H1 (cell line): Measurements from ENCODE around the gene NUP85. TPM values are rescaled to one million over a fixed set of nuclear protein-coding genes. Genes with fewer than 3 reads are reported as not detected.

Experiments
- BACH1 ChIP-seq: IDR thresholded peaks from 2 replicates; pipeline ENCODE4 v1.6.1; 2012; ENCODE audit warnings: low read length, improper control_type of control experiment
- BCL11A ChIP-seq, 2 experiments: IDR thresholded peaks; one replicate each; pipeline ENCODE4 v1.6.1; 2011; ENCODE audit warnings: low read depth in 2 of 2, low read length in 2 of 2, mild to moderate bottlenecking in 2 of 2
- BRCA1 ChIP-seq: IDR thresholded peaks from 2 replicates; pipeline ENCODE4 v1.6.1; 2012; ENCODE audit warnings: low read depth, low read length, improper control_type of control experiment
- CBX8 ChIP-seq: fragments of 300-800, 300-1000 bp; sonication (generic); IDR thresholded peaks from 2 replicates; pipeline ENCODE4 v1.7.1; 2016; ENCODE audit warnings: low read depth, low read length, borderline replicate concordance
- CEBPB ChIP-seq: IDR thresholded peaks from 2 replicates; pipeline ENCODE4 v1.6.1; 2012; ENCODE audit warnings: low read depth, low read length
- CHD1 ChIP-seq: IDR thresholded peaks from 2 replicates; pipeline ENCODE4 v1.6.1; 2012; ENCODE audit warnings: low read depth, low read length, improper control_type of control experiment
- CHD2 ChIP-seq: IDR thresholded peaks from 2 replicates; pipeline ENCODE4 v1.6.1; 2012; ENCODE audit warnings: low read length, improper control_type of control experiment
- CREB1 ChIP-seq: IDR thresholded peaks from 2 replicates; pipeline ENCODE4 v1.6.1; 2012; ENCODE audit warnings: inconsistent platforms
- CTBP2 ChIP-seq: IDR thresholded peaks from 2 replicates; pipeline ENCODE4 v1.7.0; 2011; ENCODE audit warnings: borderline replicate concordance, mild to moderate bottlenecking, moderate library complexity, mixed read lengths, low read length; ENCODE audit not compliant: insufficient read depth, insufficient read length
- EZH2 ChIP-seq: fragments of 200-600 bp; sonication (generic); IDR thresholded peaks from 2 replicates; pipeline ENCODE4 v1.7.1; 2012; ENCODE audit warnings: low read depth, mild to moderate bottlenecking, moderate library complexity, low read length, inconsistent platforms; ENCODE audit not compliant: severe bottlenecking
- GABPA ChIP-seq: IDR thresholded peaks from 2 replicates; pipeline ENCODE4 v1.6.1; 2011; ENCODE audit warnings: mild to moderate bottlenecking, low read length, moderate library complexity, borderline replicate concordance; ENCODE audit not compliant: insufficient read depth
- JUN ChIP-seq: IDR thresholded peaks from 2 replicates; pipeline ENCODE4 v1.6.1; 2011; ENCODE audit warnings: low read depth, mild to moderate bottlenecking, improper control_type of control experiment, low read length
- KDM4A ChIP-seq: IDR thresholded peaks from one replicate; pipeline ENCODE4 v1.7.1; 2012; ENCODE audit warnings: low read depth, mild to moderate bottlenecking, moderate library complexity, low read length, inconsistent platforms; ENCODE audit not compliant: severe bottlenecking
- RAD21 ChIP-seq, 2 experiments: IDR thresholded peaks in 1 of 2; conservative IDR thresholded peaks in 1 of 2; 2 replicates each; pipeline ENCODE4 v1.6.1; 2011; ENCODE audit warnings: low read depth in 2 of 2, low read length in 2 of 2, improper control_type of control experiment in 1 of 2, inconsistent platforms in 1 of 2, mild to moderate bottlenecking in 1 of 2, moderate library complexity in 1 of 2
- RBBP5 ChIP-seq: IDR thresholded peaks from 2 replicates; pipeline ENCODE4 v1.7.1; 2012; ENCODE audit warnings: low read depth, mild to moderate bottlenecking, inconsistent platforms, low read length, moderate library complexity, borderline replicate concordance
- RFX5 ChIP-seq: IDR thresholded peaks from 2 replicates; pipeline ENCODE4 v1.6.1; 2011; ENCODE audit warnings: low read depth, low read length, improper control_type of control experiment, borderline replicate concordance
- RNF2 ChIP-seq: fragments of 200-900, 300-1000 bp; sonication (generic); IDR thresholded peaks from 2 replicates; pipeline ENCODE4 v1.7.1; 2016; ENCODE audit warnings: borderline replicate concordance, low read depth, mild to moderate bottlenecking, antibody characterized with exemption, low read length; ENCODE audit not compliant: poor library complexity, severe bottlenecking; ENCODE audit errors: missing control alignments
- SIN3A ChIP-seq, 2 experiments: IDR thresholded peaks in 1 of 2; conservative IDR thresholded peaks in 1 of 2; 2 replicates each; pipeline ENCODE4 v1.6.1; 2011 to 2012; ENCODE audit warnings: low read length in 2 of 2, improper control_type of control experiment in 1 of 2, low read depth in 1 of 2, mild to moderate bottlenecking in 1 of 2
- SIRT6 ChIP-seq: IDR thresholded peaks from one replicate; pipeline ENCODE4 v1.7.1; 2012; ENCODE audit warnings: low read length, inconsistent platforms
- ZNF274 ChIP-seq: IDR thresholded peaks from 2 replicates; pipeline ENCODE4 v1.7.0; 2012; ENCODE audit warnings: low read length, borderline replicate concordance; ENCODE audit errors: extremely low read depth
- polyA plus RNA-seq, 7 experiments: library from polyadenylated mRNA; depleted of rRNA in 3 of 7; stranded (reverse) in 5 of 7; unstranded in 2 of 7; fragments of >200 nt in 5 of 7; fragments of 200-250 nt in 2 of 7; gene quantifications; 1 replicate in 5 of 7; 2 replicates in 1 of 7; 4 replicates in 1 of 7; pipeline versions ENCODE4 v1.2.1 to v1.2.3, GENCODE V29; 2011 to 2013; ENCODE audit warnings: missing spikeins in 2 of 7, mixed read lengths in 2 of 7
- total RNA-seq: library from RNA; stranded (reverse); fragmentation: NEBNext Ultra II Directional; extraction: Animal tissue kit (Norgen Biotek cat#: 25700); gene quantifications from 2 replicates; pipeline ENCODE4 v1.2.1, GENCODE V29; 2021
- TF ChIP-seq, protein P1 (sequence below): IDR thresholded peaks from 2 replicates; pipeline ENCODE4 v1.6.1; 2012; ENCODE audit warnings: low read length, inconsistent platforms

Gene NUP85
- total and polyA plus RNA-seq, 2 of the 8 experiments (the other 6 are each of a cell fraction or from before 2014, with no cell fraction given): 98.5 to 154 TPM

DNA sequence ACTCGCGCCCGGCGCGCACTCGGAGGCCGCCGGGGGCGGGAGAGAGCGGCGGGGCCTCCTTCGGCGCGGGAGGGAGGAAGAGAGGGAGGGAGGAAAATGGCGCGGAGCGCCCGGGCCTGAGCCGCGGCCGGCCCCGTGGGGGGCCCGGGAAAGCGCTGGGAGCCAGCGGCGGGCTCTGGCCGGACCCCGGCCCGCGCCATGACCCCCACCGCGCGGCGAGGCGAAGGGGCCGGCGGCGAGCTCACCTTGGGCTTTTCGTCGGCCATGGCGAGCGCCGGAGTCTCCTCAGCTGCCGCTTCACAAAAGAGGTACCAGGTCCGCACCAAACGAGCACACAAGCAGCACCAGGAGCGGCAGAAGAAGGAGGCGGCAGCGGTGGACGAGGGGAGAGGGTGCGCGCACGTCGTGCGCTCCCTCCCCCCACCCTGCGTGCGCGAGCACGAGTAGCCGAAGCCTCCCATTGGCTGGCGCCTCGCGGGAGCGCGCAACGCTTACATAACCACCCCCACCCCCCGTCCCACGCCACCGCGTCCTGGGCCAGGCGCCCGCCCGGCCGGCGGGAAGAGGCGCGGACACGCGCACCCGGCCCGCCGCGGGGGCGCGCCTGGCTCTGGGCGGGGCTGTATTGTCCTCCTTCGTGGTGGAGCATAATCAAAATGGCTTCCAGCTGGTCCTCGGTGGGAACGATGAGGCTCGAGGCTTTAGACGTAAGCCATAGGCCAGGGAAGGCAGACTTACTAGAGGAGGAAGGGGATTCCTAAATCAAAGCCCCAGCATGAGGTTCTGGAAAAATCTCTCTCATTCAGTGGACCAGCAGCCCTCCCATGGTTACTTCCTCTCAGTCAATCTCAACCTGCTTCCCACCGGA lies 22.7 kb upstream of the NUP85 start, which contains the start of gene SUMO2 (continued):
- TF ChIP-seq BCL11A (IDR thresholded peaks at IDR 0.05; ENCODE audit: low read depth in 2 of 2, low read length in 2 of 2) (no peak), SIN3A (conservative IDR thresholded peaks at IDR 0.05 in 1 of 2, IDR thresholded peaks at IDR 0.05 in 1 of 2; ENCODE audit: low read depth in 1 of 2, low read length in 2 of 2) (0 out of 4 replicates have a peak, but pooled peaks of 1 of the 2 experiments have one; percentile 39), RNF2 (no peak), RBBP5 (no peak; the same call in 1 of the 2 replicates), RFX5 (no peak), CREB1 (peak; percentile 35; the same call in 1 of the 2 replicates), CBX8 (no peak), CEBPB (peak; percentile 56; the same call in 1 of the 2 replicates), BRCA1 (no peak), JUN (no peak), GABPA (no peak), ZNF274 (no peak), CTBP2 (no peak), RAD21 (IDR thresholded peaks at IDR 0.05 in 1 of 2, conservative IDR thresholded peaks at IDR 0.05 in 1 of 2; ENCODE audit: low read depth in 2 of 2, low read length in 2 of 2) (no peak), SIRT6 (no peak), CHD1 (no peak), KDM4A (no peak), BACH1 (no peak), CHD2 (no peak; the same call in 1 of the 2 replicates), EZH2 (no peak)
- TF ChIP-seq, protein P1, sequence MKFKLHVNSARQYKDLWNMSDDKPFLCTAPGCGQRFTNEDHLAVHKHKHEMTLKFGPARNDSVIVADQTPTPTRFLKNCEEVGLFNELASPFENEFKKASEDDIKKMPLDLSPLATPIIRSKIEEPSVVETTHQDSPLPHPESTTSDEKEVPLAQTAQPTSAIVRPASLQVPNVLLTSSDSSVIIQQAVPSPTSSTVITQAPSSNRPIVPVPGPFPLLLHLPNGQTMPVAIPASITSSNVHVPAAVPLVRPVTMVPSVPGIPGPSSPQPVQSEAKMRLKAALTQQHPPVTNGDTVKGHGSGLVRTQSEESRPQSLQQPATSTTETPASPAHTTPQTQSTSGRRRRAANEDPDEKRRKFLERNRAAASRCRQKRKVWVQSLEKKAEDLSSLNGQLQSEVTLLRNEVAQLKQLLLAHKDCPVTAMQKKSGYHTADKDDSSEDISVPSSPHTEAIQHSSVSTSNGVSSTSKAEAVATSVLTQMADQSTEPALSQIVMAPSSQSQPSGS: no peak
